ENCODE results near the gene NRROS.

GRCh38 chr3:196638861-196639482 is 522 bp upstream of the NRROS start:
- TF ChIP-seq CTCF (IDR thresholded peaks at IDR 0.05; ENCODE audit: poor library complexity) (no peak), EZH2phosphoT487 (IDR thresholded peaks at IDR 0.05; ENCODE audit: low read depth, severe bottlenecking, unreplicated experiment) (no peak)

All from hepatocyte (in vitro differentiated cells).